HG03565 (cell line): ENCODE data around the gene VPS11.
"Not testable (repeated sequence)": the region's sequence is repeated elsewhere in the genome, so short reads cannot be mapped to it uniquely, and the experiment has no call there.

Source experiments
- ATAC-seq: cut with Tn5 transposase; IDR thresholded peaks from one replicate; pipeline ENCODE4 v1.9.1; 2021; ENCODE audit warnings: mild to moderate bottlenecking, moderate library complexity; ENCODE audit not compliant: unreplicated experiment

Gene VPS11

GRCh38 chr11:119067371-119068222, at the start of gene VPS11:
Gene VPS11, plus strand, starts transcription at chr11:119067818. Its CDS starts 6 bp downstream, at chr11:119067824.
- ATAC-seq, result peak; percentile 83

- peak; percentile 74 for ATAC-seq
These were observed 49.3 kb upstream of the VPS11 start, which contains the start of the genes RPS25 and TRAPPC4 for GRCh38 chr11:119018074-119018938. Gene RPS25, minus strand, starts transcription at chr11:119018343. Its CDS starts 59 bp downstream, at chr11:119018284. Gene TRAPPC4, plus strand, starts transcription at chr11:119018766. Its CDS starts 30 bp downstream, at chr11:119018796.

GRCh38 chr11:119019996-119020395, 47.6 kb upstream of the VPS11 start:
- ATAC-seq, result no peak

- no peak for ATAC-seq
These were observed 46.0 kb upstream of the VPS11 start for GRCh38 chr11:119021631-119022030.

GRCh38 chr11:119023741-119024140, 43.9 kb upstream of the VPS11 start:
- ATAC-seq, result no peak

GRCh38 chr11:119024430-119025098, 43.1 kb upstream of the VPS11 start:
- ATAC-seq, result no peak

- ATAC-seq, result no peak
These were observed 42.5 kb upstream of the VPS11 start for GRCh38 chr11:119025099-119025473.

GRCh38 chr11:119025541-119025940, 42.1 kb upstream of the VPS11 start:
- ATAC-seq, result no peak

GRCh38 chr11:119025978-119026766, 41.4 kb upstream of the VPS11 start:
- ATAC-seq, result no peak

- no peak for ATAC-seq
These were observed 40.6 kb upstream of the VPS11 start for GRCh38 chr11:119026970-119027369.

- ATAC-seq, result no peak
These were observed 39.9 kb upstream of the VPS11 start for GRCh38 chr11:119027561-119028345.

GRCh38 chr11:119028346-119029068, 39.1 kb upstream of the VPS11 start:
- ATAC-seq, result no peak

- ATAC-seq, result no peak
These were observed 38.6 kb upstream of the VPS11 start for GRCh38 chr11:119029069-119029339.

GRCh38 chr11:119029340-119030028, 38.1 kb upstream of the VPS11 start:
- peak; percentile 3 for ATAC-seq

- ATAC-seq, result peak; percentile 14
These were observed 37.6 kb upstream of the VPS11 start for GRCh38 chr11:119030029-119030328.

- peak; percentile 93 for ATAC-seq
These were observed 37.1 kb upstream of the VPS11 start, which contains the start of gene SLC37A4 for GRCh38 chr11:119030329-119031047. Gene SLC37A4, minus strand, starts transcription at chr11:119030877.

GRCh38 chr11:119031912-119032280, 35.7 kb upstream of the VPS11 start:
- ATAC-seq, result no peak

GRCh38 chr11:119033421-119033820, 34.2 kb upstream of the VPS11 start:
- ATAC-seq, result not testable (repeated sequence)
